Stimulated activated CD4-positive, alpha-beta T cell treated with anti-CD3 and anti-CD28 coated beads, Interleukin-12 subunit alpha, Interleukin-12 subunit beta, amount 100 ng/mL, for 24 hours (primary cell): Measurements from ENCODE around the gene GAS6.
"Not testable (repeated sequence)": the region's sequence is repeated elsewhere in the genome, so short reads cannot be mapped to it uniquely, and the experiment has no call there.

Experiments
- DNase-seq, 2 experiments: peaks; one replicate each; pipeline ENCODE4 v3.0.0-alpha.2; 2020; ENCODE audit warnings: low read depth in 2 of 2

Gene GAS6

GRCh38 chr13:113791226-113791625, 72.7 kb downstream of the GAS6 start:
- no peak for DNase-seq

GRCh38 chr13:113789931-113790330, 73.9 kb downstream of the GAS6 start:
- DNase-seq, result not testable (repeated sequence)

GRCh38 chr13:113789167-113789566, 74.7 kb downstream of the GAS6 start:
- DNase-seq, result no peak

- no peak for DNase-seq
Measured at GRCh38 chr13:113788413-113789135, 75.3 kb downstream of the GAS6 start.

- no peak for DNase-seq
Measured at GRCh38 chr13:113787694-113788093, 76.2 kb downstream of the GAS6 start.

- no peak for DNase-seq
Measured at GRCh38 chr13:113786262-113786841, 77.5 kb downstream of the GAS6 start.

GRCh38 chr13:113785051-113786010, 78.5 kb downstream of the GAS6 start:
- no peak for DNase-seq

- no peak for DNase-seq
Measured at GRCh38 chr13:113784645-113785024, 79.2 kb downstream of the GAS6 start.

GRCh38 chr13:113783966-113784644, 79.8 kb downstream of the GAS6 start:
- no peak for DNase-seq

- DNase-seq, result no peak
Measured at GRCh38 chr13:113783200-113783881, 80.5 kb downstream of the GAS6 start.

GRCh38 chr13:113782472-113782871, 81.4 kb downstream of the GAS6 start:
- DNase-seq, result no peak

GRCh38 chr13:113781571-113781970, 82.3 kb downstream of the GAS6 start:
- no peak for DNase-seq

- no peak for DNase-seq
Measured at GRCh38 chr13:113777311-113778260, 86.3 kb downstream of the GAS6 start.

- no peak for DNase-seq
Measured at GRCh38 chr13:113776231-113777125, 87.4 kb downstream of the GAS6 start.

GRCh38 chr13:113775451-113776145, 88.3 kb downstream of the GAS6 start:
- DNase-seq, result no peak

GRCh38 chr13:113774177-113775107, 89.4 kb downstream of the GAS6 start:
- DNase-seq, result no peak

- no peak for DNase-seq
Measured at GRCh38 chr13:113771709-113772331, 92.1 kb downstream of the GAS6 start.
